ACHN (cell line): ENCODE measurements around the gene TXNDC12.
"Not testable (repeated sequence)": the region's sequence is repeated elsewhere in the genome, so short reads cannot be mapped to it uniquely, and the experiment has no call there.

Experiments used
- DNase-seq: peaks from one replicate; pipeline ENCODE4 v3.0.0-alpha.2; 2015
- in situ Hi-C: cut with HindIII; loops from 2 replicates; pipeline ENCODE4 v1.10.0; 2017; ENCODE audit warnings: low sequenced_read_pairs, low pct_ligation_motif_present, low pct_unique_long_range_greater_than_20kb

Gene TXNDC12

DNA sequence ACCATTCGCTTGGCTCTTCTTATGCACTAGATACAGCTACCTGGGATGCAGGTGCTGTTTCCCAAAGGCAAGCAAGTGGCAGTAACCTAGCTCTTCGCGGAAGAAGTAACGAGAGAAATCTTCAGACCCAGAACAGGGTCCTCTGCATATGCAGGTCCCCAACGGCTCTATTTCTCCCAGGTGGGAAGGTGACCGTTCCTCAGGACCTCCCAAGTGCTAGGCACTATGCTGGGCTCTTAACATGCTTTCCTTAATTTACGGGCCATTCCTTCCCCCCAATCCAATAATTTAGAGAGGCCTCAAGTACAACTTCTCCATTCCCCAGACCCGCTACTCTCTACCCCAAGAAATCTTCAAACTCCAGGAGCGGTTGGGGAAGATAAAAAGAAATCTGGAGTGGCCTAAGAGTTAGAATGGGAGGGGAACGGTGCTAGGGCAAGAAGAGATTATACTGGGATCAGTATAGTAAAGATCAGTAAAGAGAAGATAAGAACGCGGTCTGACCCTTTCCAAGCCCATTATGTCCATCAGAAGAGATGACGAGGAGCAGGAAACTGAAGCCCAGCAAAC lies 410 bp downstream of the TXNDC12 start:
- DNase-seq, result no peak
- in situ Hi-C loops, result no loop called here

DNA sequence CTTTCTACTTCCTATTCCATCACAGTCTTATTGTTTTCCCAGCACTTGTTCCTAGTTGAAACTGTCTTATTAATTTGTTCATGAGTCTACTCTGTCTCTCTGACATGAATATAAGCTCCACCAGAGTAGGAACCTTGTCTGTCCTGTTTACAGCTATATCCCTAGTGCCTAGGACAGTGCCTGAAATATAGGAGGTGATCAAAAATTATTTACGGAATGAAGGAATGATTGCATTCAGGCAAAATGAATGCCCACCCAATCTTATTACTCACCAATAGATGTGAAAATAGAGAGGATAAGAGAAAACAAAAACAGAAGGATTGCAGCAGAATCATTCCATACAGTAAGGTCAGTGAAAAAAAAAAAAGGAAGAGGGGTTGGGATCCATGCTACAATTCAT lies 1.1 kb downstream of the TXNDC12 start:
- in situ Hi-C loops, result no loop called here
- DNase-seq, result no peak

DNA sequence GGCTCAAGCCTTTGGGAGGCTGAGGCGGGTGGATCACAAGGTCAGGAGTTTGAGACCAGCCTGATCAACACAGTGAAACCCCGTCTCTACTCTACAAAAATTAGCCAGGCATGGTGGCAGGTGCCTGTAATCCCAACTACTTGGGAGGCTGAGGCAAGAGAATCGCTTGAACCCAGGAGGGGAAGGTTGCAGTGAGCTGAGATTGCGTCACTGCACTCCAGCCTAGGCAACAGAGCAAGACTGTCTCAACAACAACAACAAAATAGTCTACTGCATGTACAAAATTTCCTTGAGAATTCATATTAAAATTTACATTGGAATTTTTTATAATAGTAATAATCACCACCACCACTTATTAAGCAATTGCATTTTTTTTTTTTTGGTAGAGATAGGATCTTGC lies 5.7 kb downstream of the TXNDC12 start:
- DNase-seq, in situ Hi-C loops: not testable (repeated sequence)

DNA sequence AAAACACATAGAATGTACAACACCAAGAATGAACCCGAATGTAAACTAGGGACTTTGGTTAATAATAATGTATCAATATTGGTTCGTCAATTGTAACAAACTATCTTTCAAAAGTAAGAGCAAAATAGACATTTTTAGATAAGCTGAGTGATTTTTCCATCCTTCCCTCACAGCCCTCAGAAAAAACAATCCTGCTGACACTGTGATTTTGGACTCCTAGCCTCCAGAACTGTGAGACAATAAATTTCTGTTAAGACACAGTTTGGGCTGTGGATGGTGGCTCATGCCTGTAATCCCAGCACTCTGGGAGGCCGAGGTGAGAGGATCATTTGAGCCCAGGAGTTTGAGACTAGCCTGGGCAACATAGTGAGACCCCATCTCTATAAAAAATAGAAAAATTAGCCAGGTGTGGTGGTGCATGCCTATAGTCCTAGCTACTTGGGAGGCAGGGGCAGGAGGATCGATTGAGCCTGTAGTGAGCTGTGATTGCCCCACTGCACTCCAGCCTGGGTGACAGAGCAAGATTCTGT lies 9.3 kb downstream of the TXNDC12 start:
- DNase-seq, in situ Hi-C loops: not testable (repeated sequence)

DNA sequence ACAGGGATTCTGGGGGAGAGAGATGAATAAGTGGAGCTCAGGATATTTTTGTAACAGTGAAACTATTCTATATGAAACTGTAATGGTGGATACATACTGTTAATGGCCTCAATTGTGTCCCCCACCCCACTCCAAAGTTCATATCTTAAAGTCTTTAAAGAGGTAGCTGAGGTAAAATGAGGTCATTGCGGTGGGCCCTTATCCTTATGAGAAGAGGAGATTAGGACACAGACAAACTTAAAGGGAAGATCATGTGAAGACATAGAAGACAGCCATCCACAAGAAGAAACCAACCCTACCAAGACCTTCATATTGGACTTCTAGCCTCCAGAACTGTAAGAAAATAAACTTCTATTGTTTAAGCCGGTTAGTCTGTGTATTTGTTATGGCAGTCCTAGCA lies 9.8 kb downstream of the TXNDC12 start:
- in situ Hi-C loops, result no loop called here
- DNase-seq, result no peak

DNA sequence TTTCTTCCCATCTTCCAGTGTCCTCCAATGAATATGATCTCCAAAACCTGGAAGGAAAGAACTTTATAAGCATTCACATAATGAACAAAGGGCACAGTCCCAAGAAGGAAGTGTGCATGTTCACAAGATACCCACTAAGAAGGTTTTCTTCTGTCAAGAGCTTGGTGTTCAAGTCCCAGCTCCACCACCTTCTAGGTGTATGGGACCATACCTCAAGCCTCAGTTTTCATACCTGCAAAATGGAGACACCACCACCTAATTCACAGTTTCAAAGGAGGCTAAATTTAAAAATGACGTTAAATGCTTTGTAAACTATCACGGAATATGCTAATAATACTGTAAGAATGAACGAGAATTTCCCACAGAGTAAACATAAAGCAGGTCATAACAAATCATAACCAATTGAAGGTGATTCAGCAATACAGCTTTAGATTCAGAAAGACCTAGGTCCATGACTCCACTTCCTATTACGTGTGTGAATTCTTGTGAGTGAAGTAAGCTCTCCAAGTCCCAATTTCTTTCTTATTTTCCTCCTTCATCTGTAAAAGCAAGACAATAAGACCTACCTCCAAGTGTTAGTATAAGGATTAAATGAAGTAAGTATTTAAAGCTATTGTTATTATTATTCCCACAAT lies 13.3 kb downstream of the TXNDC12 start:
- in situ Hi-C loops, result no loop called here
- no peak for DNase-seq

DNA sequence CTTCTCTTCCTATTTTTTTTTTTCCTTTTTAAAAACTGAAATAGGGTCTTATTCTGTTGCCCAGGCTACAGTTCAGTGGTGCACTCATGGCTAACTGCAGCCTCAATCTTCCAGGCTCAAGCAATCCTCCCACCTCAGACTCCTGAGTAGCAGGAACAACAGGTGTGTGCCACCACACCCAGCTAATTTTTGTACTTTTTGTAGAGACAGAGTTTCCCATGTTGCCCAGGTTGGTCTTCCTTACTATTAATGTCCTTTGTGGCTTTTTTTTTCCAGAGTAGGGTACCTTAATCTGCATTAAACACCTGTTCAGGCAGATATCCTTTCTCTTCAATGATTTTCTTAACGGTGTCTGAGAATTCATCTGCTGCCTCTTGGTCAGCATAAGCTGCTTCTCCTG lies 17.1 kb downstream of the TXNDC12 start:
- no peak for DNase-seq
- in situ Hi-C loops, result no loop called here

DNA sequence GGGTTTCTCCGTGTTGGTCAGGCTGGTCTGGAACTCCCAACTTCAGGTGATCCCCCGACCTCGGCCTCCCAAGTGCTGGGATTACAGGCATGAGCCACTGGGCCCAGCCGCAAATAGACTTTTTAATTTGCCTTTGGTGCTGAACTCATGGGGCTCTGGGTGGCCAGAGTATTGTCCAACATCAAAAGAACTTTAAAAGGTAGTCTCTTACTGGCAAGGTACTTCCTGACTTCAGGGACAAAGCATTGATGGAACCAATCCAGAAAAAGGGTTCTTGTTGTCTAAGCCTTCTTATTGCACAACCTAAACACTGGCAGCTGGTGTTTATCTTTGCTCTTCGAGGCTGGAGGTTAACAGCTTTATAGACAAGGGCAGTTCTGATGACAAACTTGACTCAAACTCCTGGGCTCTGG lies 17.6 kb downstream of the TXNDC12 start:
- in situ Hi-C loops, result no loop called here
- no peak for DNase-seq

DNA sequence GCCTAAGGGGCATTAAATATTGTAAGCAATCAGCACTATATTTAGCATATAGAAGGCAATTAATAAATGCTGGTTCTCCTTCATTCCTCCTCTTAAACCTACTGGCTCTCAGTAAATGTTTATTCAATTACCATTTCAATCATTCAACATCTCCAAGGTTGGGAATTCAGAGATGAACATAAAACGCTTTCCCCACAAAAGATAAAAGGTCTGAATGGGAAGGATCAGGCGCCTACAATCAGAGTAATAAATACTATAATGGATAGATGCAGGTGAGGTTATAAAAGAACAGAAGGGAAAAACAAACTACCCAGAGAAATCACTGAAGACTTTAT lies 21.0 kb downstream of the TXNDC12 start:
- DNase-seq, result no peak
- in situ Hi-C loops, result no loop called here

DNA sequence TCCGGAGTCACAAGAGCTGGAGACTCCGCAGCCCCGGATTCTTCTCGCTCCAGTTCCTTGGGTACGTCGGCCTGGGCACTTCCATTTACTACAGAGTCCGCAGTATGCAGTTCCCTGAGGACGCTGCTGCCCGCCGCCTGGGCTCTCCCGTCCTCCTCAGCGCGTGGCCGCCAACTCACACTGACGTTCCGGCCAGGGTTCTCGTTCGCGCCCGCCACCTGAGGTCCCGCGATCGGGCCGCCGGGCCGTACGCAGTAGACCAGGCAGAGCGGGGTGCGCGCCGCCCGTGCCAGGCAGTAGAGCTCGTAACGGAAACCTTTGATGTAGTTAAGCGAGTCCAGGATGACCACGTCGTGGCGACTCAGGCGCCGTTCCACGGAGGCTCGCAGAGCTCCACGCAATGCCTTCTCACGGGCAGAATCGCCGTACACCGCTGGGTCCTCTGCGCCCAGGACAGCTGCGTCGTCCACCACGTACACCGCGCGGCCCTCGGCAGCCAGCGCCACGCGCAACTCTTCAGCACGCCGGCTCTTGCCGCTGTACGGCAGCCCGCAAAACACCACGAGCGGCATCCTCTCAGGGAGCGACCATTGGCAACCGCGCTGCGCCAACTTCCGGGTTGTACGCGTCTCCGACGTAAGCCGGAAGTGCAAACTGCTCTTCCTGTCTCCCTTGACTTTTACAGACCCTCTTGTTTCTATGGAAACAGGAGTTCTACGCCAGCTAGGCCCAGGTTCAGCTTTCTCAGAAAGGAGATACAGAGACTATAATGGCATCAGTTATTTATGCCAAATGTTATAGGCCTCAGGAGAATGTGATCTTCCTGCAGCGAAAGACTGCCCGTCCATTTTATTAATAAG lies 21.6 kb downstream of the TXNDC12 start, which contains the start of gene KTI12:
TSS of gene KTI12 (minus strand) at position 621 of the 860 bp plus-strand sequence. CDS start at position 572, 49 bp downstream.
- peak; percentile 86 for DNase-seq
- in situ Hi-C loops, result no loop called here

DNA sequence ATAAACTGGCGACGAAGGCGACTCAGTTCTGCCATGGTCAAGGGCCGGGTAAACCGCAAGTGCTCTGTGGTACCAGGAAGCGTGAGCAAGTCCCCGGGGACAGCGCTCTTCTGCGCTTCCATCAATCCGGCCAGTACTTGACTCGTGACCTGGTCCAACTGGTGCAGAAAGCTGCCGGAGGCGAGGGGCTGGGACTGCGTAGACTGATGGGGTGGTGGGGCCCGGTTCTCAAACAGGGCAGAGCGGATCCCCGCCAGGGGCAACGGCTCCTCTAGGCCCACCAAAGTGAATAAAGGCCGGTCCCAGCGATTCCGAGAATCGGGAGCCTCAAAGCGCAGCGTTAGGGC lies 22.2 kb downstream of the TXNDC12 start:
- in situ Hi-C loops, result no loop called here
- DNase-seq, result peak; percentile 65

DNA sequence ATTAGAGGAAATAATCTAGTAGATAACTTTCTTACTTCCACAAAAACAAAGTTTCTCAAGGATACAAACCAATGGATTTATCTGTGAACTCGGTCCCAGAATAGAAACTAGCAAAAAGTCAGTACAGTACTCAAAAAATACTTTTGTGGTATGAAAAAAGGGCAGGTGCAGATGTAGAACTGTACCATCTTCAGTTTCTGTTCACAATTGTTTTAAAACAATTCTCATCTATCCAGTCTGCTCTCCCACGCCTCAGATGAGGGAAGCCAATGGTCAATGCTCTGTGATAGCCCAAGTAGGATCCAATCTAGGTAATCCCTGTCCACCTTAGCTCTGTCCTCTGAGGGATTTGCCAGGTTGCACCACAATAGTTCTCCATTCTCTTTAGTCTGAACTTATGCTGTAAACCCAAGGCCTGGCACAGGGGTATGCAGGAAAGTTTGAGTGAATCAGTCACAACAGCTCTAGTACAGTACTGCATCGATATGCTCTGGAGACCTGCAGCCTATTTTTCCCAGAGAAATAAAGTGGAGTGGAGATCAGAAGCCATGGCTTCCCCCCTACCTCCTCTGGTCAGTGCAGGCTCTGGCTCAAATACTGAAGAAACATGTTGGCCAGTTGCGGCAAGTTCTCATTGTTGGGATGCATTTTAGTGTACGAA lies 22.7 kb downstream of the TXNDC12 start:
- no peak for DNase-seq
- in situ Hi-C loops, result no loop called here

DNA sequence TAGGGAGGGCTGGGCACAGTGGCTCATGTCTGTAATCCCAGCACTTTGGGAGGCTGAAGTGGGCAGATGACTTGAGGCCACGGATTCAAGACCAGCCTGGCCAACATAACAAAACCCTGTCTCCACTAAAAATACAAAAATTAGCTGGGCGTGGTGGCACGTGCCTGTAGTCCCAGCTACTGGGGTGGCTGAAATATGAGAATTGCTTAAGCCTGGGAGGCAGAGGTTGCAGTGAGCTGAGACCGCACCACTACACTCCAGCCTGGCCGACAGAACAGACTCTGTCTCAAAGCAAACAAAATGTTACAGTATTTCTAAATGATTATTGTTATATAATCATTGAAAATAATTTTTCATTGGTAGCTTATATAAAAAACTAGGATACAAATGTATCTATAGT lies 26.2 kb downstream of the TXNDC12 start:
- DNase-seq, in situ Hi-C loops: not testable (repeated sequence)

DNA sequence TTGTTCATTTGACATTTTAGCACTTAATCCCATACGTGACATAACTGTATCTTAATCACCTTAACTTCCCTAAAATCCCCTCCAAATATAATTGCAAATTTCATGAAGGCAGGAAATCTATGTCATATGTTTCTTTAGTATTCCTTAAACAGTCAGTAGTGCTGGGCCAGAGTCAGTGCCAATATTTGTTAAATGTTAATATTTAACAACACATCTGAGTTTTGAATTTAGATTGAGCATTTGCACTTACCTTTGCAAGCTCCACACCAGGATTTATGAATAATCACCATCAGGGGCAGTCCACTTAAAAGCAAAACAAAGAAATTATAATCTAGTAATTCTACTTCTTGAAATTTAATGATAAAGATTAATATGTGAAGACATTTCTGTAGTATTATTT lies 26.7 kb downstream of the TXNDC12 start:
- DNase-seq, result no peak
- in situ Hi-C loops, result no loop called here

DNA sequence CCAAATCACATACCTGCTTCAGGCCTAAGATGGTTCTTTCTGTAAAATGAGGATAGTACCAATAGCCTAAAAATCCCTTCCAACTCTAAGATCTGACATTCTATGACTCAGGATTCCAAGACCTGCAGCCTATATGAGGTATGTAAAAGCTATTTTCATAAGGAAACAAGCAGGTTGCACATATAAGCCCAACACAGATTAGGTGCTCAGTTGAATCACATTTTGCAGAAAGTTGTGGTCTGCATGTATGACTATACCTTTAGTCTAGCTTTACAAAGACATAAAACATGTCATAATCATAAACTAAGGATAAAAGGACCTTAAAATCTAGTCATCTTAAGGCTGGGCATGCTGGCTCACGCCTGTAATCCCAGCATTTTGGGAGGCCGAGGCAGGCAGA lies 28.7 kb downstream of the TXNDC12 start:
- no peak for DNase-seq
- in situ Hi-C loops, result no loop called here

DNA sequence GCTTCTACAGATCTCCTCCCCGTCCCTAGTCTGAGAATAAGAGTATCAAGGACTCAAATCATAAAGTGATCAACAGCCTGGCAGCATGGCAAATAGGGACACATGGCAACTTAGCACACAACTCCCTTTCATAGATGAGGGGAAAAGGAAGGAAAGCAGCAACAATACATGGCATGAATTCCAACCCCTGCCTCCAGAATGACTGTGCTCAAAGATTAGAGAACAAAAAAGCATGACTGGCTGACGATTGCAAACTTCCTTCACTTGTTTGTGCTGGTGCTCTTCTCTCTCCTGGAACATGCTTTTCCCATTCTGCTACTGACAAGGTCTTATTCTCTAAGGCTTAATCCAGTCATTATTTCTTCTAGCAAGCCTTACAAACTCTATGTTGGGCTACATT lies 32.9 kb downstream of the TXNDC12 start:
- DNase-seq, result no peak
- in situ Hi-C loops, result no loop called here

DNA sequence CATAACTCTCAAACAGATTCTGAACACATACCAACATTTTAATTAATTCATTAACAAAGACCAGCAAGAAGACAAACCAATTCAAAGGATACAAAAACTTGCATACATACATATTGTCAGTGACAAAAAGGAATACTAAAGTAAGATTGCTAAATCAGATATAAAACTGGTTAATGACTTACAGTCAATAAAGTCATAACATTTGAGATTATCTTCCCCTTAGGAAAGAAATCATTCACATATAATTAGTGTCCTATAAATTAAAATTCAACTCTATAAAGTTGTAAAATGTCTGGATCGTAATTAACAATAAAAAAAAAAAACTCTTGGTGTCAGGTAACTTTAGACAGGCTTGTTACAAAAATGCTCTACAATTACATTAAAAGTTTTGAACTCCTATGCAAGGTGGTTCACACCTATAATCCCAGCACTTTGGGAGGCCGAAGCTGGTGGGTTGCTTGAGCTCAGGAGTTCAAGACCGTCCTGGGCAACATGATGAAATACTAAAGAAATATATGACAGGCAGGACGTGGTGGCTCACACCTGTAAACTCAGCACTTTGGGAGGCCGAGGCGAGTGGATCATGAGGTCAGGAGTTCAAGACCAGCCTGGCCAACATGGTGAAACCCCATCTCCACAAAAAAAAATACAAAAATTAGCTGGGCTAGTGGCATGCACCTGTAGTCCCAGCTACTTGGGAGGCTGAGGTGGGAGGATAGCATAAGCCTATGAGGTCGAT lies 46.8 kb downstream of the TXNDC12 start:
- in situ Hi-C loops, result no loop called here
- no peak for DNase-seq

DNA sequence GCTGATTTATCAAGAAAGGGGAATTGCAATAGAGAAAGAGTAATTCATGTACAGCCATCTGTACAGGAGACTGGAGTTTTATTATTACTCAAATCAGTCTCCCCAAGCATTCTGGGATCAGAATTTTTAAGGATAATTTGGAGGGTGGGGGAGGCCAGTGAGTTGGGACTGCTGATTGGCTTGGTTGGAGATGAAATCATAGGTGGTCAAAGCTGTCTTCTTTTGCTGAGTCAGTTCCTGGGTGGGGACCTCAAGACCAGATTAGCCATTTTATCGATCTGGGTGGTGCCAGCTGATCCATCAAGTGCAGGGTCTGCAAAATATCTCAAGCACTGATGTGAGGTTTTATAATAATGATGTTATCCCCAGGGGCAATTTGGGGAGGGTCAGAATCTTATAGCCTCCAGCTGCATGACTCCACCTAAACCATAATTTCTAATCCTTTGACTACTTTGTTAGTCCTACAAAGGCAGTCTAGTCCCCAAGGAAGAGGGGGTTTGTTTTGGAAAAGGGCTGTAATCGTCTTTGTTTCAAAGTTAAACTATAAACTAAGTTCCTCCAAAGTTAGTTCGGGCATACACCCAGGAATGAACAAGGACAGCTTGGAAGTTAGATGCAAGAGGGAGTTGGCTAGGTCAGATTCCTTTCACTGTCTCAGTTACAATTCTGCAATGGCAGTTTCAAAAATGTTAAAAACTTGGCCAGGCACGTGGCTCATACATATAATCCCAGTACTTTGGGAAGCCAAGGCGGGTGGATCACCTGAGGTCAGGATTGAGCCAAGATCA lies 47.6 kb downstream of the TXNDC12 start:
- DNase-seq, result peak; percentile 55
- in situ Hi-C loops, result no loop called here
